Retinal pigment epithelial cell (primary cell): ENCODE results near the gene FPGS.

Experiments
- DNase-seq: peaks from one replicate; pipeline ENCODE4 v3.0.0-alpha.2; 2010; ENCODE audit warnings: low read depth
- H3K4me3 ChIP-seq: 2 replicates; pipeline ENCODE4 v1.5.1; 2011; ENCODE audit warnings: mild to moderate bottlenecking, low read length, control low read depth, moderate library complexity
- CTCF ChIP-seq: conservative IDR thresholded peaks from 2 replicates; pipeline ENCODE4 v1.5.1; 2011; ENCODE audit warnings: low read depth, low read length, control low read depth, inconsistent platforms

The FPGS gene

GRCh38 chr9:127772603-127773002, 30.1 kb upstream of the FPGS start:
- no peak for TF ChIP-seq CTCF
- no peak for DNase-seq
- H3K4me3 ChIP-seq = no peak overlapping the region

GRCh38 chr9:127773272-127773671, 29.4 kb upstream of the FPGS start:
- no peak for DNase-seq
- no peak for TF ChIP-seq CTCF
- no peak overlapping the region for H3K4me3 ChIP-seq

GRCh38 chr9:127773981-127774380, 28.7 kb upstream of the FPGS start:
- no peak for TF ChIP-seq CTCF
- no peak overlapping the region for H3K4me3 ChIP-seq
- no peak for DNase-seq

GRCh38 chr9:127776195-127776923, 26.3 kb upstream of the FPGS start:
- no peak overlapping the region for H3K4me3 ChIP-seq
- no peak for DNase-seq
- TF ChIP-seq CTCF = no peak

- H3K4me3 ChIP-seq = no peak overlapping the region
- no peak for DNase-seq
- no peak for TF ChIP-seq CTCF
Observed at GRCh38 chr9:127776924-127777289, 25.8 kb upstream of the FPGS start.

- no peak for TF ChIP-seq CTCF
- DNase-seq = no peak
- H3K4me3 ChIP-seq = no peak overlapping the region
Observed at GRCh38 chr9:127777368-127777980, 25.2 kb upstream of the FPGS start.
